ENCODE data around the gene AVPR1B.

GRCh38 chr1:206142770-206143169 is 25.6 kb upstream of the AVPR1B start:
- TF ChIP-seq POLR2A (IDR thresholded peaks at IDR 0.05) (no peak), CTCF (IDR thresholded peaks at IDR 0.05) (no peak)

Measured in uterus (tissue), 2 donors.